H4 (cell line): Measurements from ENCODE around the gene POU6F2. TPM values are rescaled to one million over a fixed set of nuclear protein-coding genes. Genes with fewer than 3 reads are reported as not detected.
A peak's percentile ranks its signal among the peaks of the same experiment; 100 is the strongest.

Experiments used
- DNase-seq: peaks from one replicate; pipeline ENCODE4 v3.0.0-alpha.2; 2015; ENCODE audit warnings: low spot score
- total RNA-seq: library from RNA; depleted of rRNA; stranded (reverse); fragments of >200 nt; shearing (Covaris generic); gene quantifications from 2 replicates; pipeline ENCODE4 v1.2.3, GENCODE V29; 2014; rRNA removed

Gene POU6F2
- total RNA-seq, 1 experiment from 2014 or later: 0.41 TPM

DNA sequence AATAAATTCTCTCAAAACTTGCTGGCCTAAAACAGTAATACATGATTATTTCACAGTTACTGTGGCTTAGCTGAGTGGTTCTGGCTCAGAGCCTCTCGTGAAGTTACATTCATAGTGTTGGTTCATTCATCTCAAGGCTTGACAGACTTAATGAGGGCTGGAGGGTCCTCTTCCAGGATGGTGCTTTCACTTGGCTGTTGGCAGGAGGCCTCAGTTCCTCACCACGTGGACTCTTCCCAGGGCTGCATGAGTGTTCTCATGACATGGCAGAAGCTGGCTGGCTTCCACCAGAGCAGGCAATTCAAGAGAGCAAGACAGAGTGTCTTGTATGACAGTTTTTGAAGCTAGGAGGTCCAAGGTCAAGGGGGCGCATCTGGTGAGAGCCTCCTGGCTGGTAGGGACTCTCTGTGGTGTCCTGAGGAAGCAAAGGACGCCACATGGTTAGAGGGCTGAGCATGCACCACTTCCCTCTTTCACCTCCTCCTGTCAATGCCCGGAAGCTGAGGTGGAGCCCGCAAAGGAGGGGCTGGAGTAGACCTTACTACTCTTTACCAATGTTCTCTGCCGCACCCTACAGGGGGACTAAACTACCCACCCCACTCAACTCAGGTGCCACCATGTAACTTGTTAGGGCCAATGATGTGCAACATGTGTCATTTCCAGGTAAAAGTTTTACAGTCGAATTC, 530.3 kb downstream of the POU6F2 start:
- DNase-seq: peak; percentile 47

GRCh38 chr7:39509436-39509835, 531.7 kb downstream of the POU6F2 start:
- peak; percentile 42 for DNase-seq

DNA sequence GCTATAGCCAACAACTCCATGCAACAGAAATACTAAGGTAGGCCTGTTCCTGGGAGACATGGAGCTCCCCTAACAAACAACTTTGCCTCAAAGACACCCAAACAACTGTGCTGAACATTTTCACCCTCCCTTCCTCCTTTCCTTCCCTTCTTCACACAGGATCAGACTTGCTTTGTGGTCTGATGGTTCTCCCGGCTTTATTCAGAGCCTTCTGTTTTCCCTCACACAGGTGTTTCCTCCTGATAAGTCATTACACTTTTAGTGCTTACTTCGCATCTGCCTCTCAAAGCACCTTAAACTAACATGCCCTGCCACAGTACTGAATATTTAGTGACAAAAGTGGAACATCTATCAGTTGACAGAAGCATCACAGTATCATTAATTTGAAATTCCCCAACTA, 532.2 kb downstream of the POU6F2 start:
- DNase-seq: no peak

GRCh38 chr7:39510864-39511354, 533.2 kb downstream of the POU6F2 start:
- no peak for DNase-seq

DNA sequence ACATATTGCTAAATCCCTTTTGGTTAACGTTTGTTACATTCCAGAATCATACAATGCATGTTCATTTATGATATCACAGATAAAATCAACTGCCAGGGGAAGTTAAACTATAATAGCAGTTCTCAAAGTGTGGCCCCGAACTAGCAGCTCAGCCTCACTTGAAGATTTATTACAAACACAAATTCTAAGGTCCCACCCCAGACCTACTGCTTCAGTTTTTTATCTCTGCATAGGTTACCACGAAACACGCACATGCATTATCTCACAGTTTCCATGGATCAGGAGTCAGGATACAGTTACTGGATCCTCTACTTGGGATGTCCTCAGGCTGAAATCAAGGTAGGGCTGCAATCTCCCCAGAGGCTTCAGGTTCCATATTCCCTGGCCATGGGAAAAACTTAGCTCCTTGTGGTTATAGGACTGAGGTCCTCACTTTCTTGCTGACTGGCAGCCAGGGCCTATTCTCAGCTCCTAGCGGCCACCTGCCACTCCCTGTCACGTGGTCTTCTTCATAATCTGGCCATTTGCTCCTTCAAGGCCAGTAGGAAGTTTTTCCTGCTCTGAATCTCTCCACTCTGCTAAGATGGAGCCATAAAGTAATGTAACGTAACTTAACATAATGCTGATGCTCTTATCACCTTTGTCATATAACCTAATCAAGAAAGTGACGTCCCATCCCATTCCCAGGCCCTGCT, 538.0 kb downstream of the POU6F2 start:
- DNase-seq: no peak

GRCh38 chr7:39516498-39516897, 538.8 kb downstream of the POU6F2 start:
- DNase-seq: no peak

GRCh38 chr7:39517240-39517639, 539.5 kb downstream of the POU6F2 start:
- no peak for DNase-seq

Other genes starting within 250 kb of the POU6F2 start
- gene VPS41, start 68.7 kb upstream of the POU6F2 start, total RNA-seq: 104 and 132 TPM in 2 replicates